Right cardiac atrium (tissue), 5 donors: ENCODE data around the gene RFNG. TPM values are rescaled to one million over a fixed set of nuclear protein-coding genes. Genes with fewer than 3 reads are reported as not detected.
A peak's percentile ranks its signal among the peaks of the same experiment; 100 is the strongest.

Source experiments
- ATAC-seq, 2 donors: fragments of 200-7000 bp; cut with Tn5 transposase; one replicate each; pipeline versions ENCODE4 v1.8.0 to v1.9.1; 2020; ENCODE audit warnings: moderate library complexity in 2 of 2, mild to moderate bottlenecking in 1 of 2
- DNase-seq, 3 donors: peaks; one replicate each; pipeline ENCODE4 v3.0.0-alpha.2; 2020
- H3K27ac ChIP-seq: one replicate; pipeline ENCODE4 v1.5.1; 2013; ENCODE audit warnings: mild to moderate bottlenecking, low read length, control low read depth, moderate library complexity
- H3K27me3 ChIP-seq: one replicate; pipeline ENCODE4 v1.6.1; 2013; ENCODE audit not compliant: control insufficient read depth, insufficient read depth
- H3K4me1 ChIP-seq: one replicate; pipeline ENCODE4 v1.6.1; 2013; ENCODE audit warnings: low read length; ENCODE audit not compliant: control insufficient read depth, insufficient read depth
- H3K4me3 ChIP-seq: one replicate; pipeline ENCODE4 v1.5.1; 2013; ENCODE audit warnings: low read length, control low read depth
- H3K9me3 ChIP-seq: one replicate; pipeline ENCODE4 v1.6.1; 2013; ENCODE audit warnings: low read length; ENCODE audit not compliant: control insufficient read depth
- WGBS: extraction: QIAGEN DNeasy Blood & Tissue Kit; methylation state at CpG from one replicate; pipeline ENCODE4 v1.1.7; 2013; 5-methylcytosine and 5-hydroxymethylcytosine counted together
- intact Hi-C, 4 donors: fragments of 100-400 bp; cut with DNase I; formaldehyde crosslinking; loops; one replicate each; pipeline versions ENCODE4 v1.11.0 to v1.14.0; 2022 to 2023
- polyA plus RNA-seq: library from polyadenylated mRNA; stranded (reverse); fragments of 200-250 nt; gene quantifications from one replicate; pipeline ENCODE4 v1.2.3, GENCODE V29; 2013
- total RNA-seq, 4 donors: library from RNA; stranded (reverse); fragmentation: NEBNext Ultra II Directional; extraction: Animal tissue kit (Norgen Biotek cat#: 25700); gene quantifications; one replicate each; pipeline ENCODE4 v1.2.1, GENCODE V29; 2021
- donor health status: healthy with polysubstance abuse.
- donor health status: DM: no; HTN: yes; CAD: no.
- donor health status: DM: no; HTN: no; CAD: no.
- donor health status: DM: no; HTN: yes; CAD: no; lungs with severe emphysema.
- donor health status: DM: yes; HTN: yes; CAD: no.

RFNG gene
- total and polyA plus RNA-seq, 5 donors = 19.0 to 25.4 (median 20.5) TPM

GRCh38 chr17:82015311-82015971, 36.2 kb downstream of the RFNG start:
- peaks cover 2% of the 10 kb centered on the region for H3K4me1 ChIP-seq
- 84% methylated on average over 24 of the region's 24 CpGs for WGBS
- H3K4me3 ChIP-seq = no peak overlapping the region
- no peak overlapping the region for H3K27ac ChIP-seq
- intact Hi-C loops = loop anchor here in 1 of 4 donors (5.0 kb wide), 1 partner anchor 53 kb away; the partner anchor contains the start of gene NOTUM
- no peak for DNase-seq
- no peak for ATAC-seq
- H3K27me3 ChIP-seq = no peaks in the 10 kb centered on the region
- no peaks in the 10 kb centered on the region for H3K9me3 ChIP-seq

GRCh38 chr17:82014971-82015310, 36.7 kb downstream of the RFNG start:
- ATAC-seq (no peak), DNase-seq (no peak)
- Histone ChIP-seq H3K9me3 (no peaks in the 10 kb centered on the region), H3K27me3 (no peaks in the 10 kb centered on the region), H3K4me3 (no peak overlapping the region), H3K4me1 (peaks cover 2% of the 10 kb centered on the region), H3K27ac (no peak overlapping the region)
- intact Hi-C loops = loop anchor here in 1 of 4 donors (5.0 kb wide), 1 partner anchor 53 kb away; the partner anchor contains the start of gene NOTUM
- 88% methylated on average over 13 of the region's 13 CpGs for whole genome bisulfite sequencing

- intact Hi-C loops = no loop called here
- Histone ChIP-seq H3K27ac (no peak overlapping the region), H3K4me1 (peaks cover 2% of the 10 kb centered on the region), H3K27me3 (no peaks in the 10 kb centered on the region), H3K9me3 (no peaks in the 10 kb centered on the region), H3K4me3 (no peak overlapping the region)
- ATAC-seq (no peak), DNase-seq (no peak)
- WGBS = 68% methylated on average over 23 of the region's 23 CpGs
Observed at GRCh38 chr17:82014432-82014831, 37.2 kb downstream of the RFNG start.

GRCh38 chr17:82013772-82014321, 37.8 kb downstream of the RFNG start:
- intact Hi-C loops = no loop called here
- 79% methylated on average over 16 of the region's 16 CpGs for WGBS
- Histone ChIP-seq H3K27me3 (no peaks in the 10 kb centered on the region), H3K4me3 (no peak overlapping the region), H3K4me1 (peaks cover 2% of the 10 kb centered on the region), H3K27ac (peak overlapping the region; percentile 76), H3K9me3 (no peaks in the 10 kb centered on the region)
- ATAC-seq = peak; percentile 4 to 5
- no peak for DNase-seq

GRCh38 chr17:82013341-82013740, 38.3 kb downstream of the RFNG start:
- WGBS = 66% methylated on average over 22 of the region's 22 CpGs
- intact Hi-C loops = no loop called here
- ATAC-seq = peak; percentile 12 to 20
- H3K4me1 ChIP-seq = peaks cover 2% of the 10 kb centered on the region
- no peaks in the 10 kb centered on the region for H3K27me3 ChIP-seq
- H3K27ac ChIP-seq = peak overlapping the region; percentile 76
- H3K9me3 ChIP-seq = no peaks in the 10 kb centered on the region
- no peak for DNase-seq
- no peak overlapping the region for H3K4me3 ChIP-seq

- ATAC-seq (no peak), DNase-seq (no peak)
- H3K4me3 ChIP-seq = no peak overlapping the region
- H3K27me3 ChIP-seq = no peaks in the 10 kb centered on the region
- WGBS = 83% methylated on average over 19 of the region's 19 CpGs
- H3K9me3 ChIP-seq = no peaks in the 10 kb centered on the region
- intact Hi-C loops = no loop called here
- peak overlapping the region; percentile 16 for H3K27ac ChIP-seq
- peaks cover 2% of the 10 kb centered on the region for H3K4me1 ChIP-seq
Observed at GRCh38 chr17:82012640-82013295, 38.8 kb downstream of the RFNG start.

GRCh38 chr17:82012261-82012639, 39.4 kb downstream of the RFNG start:
- peaks cover 2% of the 10 kb centered on the region for H3K4me1 ChIP-seq
- 72% methylated on average over 20 of the region's 20 CpGs for WGBS
- no peak overlapping the region for H3K27ac ChIP-seq
- H3K9me3 ChIP-seq = no peaks in the 10 kb centered on the region
- intact Hi-C loops = no loop called here
- DNase-seq (no peak), ATAC-seq (no peak)
- no peaks in the 10 kb centered on the region for H3K27me3 ChIP-seq
- no peak overlapping the region for H3K4me3 ChIP-seq

GRCh38 chr17:82011617-82012187, 39.9 kb downstream of the RFNG start:
- no peaks in the 10 kb centered on the region for H3K9me3 ChIP-seq
- 93% methylated on average over 19 of the region's 19 CpGs for WGBS
- H3K4me1 ChIP-seq = peaks cover 2% of the 10 kb centered on the region
- no peak for DNase-seq
- ATAC-seq = no peak
- intact Hi-C loops = no loop called here
- H3K4me3 ChIP-seq = no peak overlapping the region
- no peak overlapping the region for H3K27ac ChIP-seq
- H3K27me3 ChIP-seq = no peaks in the 10 kb centered on the region

- Histone ChIP-seq H3K27me3 (no peaks in the 10 kb centered on the region), H3K9me3 (no peaks in the 10 kb centered on the region), H3K4me3 (no peak overlapping the region), H3K27ac (no peak overlapping the region), H3K4me1 (peaks cover 2% of the 10 kb centered on the region)
- intact Hi-C loops = no loop called here
- WGBS = 95% methylated on average over 39 of the region's 39 CpGs
- ATAC-seq (no peak), DNase-seq (no peak)
Observed at GRCh38 chr17:82010575-82011525, 40.8 kb downstream of the RFNG start.

GRCh38 chr17:82009413-82009812, 42.2 kb downstream of the RFNG start:
- ATAC-seq (no peak), DNase-seq (no peak)
- Histone ChIP-seq H3K9me3 (no peaks in the 10 kb centered on the region), H3K4me1 (peaks cover 2% of the 10 kb centered on the region), H3K27ac (no peak overlapping the region), H3K4me3 (no peak overlapping the region), H3K27me3 (no peaks in the 10 kb centered on the region)
- intact Hi-C loops = no loop called here
- 92% methylated on average over 15 of the region's 15 CpGs for WGBS
